SK-N-SH treated with all-trans-retinoic acid at 6 μM for 48 hours (cell line): Measurements from ENCODE around the gene DOHH.
A peak's percentile ranks its signal among the peaks of the same experiment; 100 is the strongest.

Experiments used
- ATAC-seq: fragments of 200-7000 bp; cut with Tn5 transposase; 3 replicates; pipeline ENCODE4 v1.9.1; 2020; ENCODE audit warnings: mild to moderate bottlenecking, moderate library complexity
- ARNTL ChIP-seq: fragments of 450-650 bp; formaldehyde crosslinking; IDR thresholded peaks from 2 replicates; pipeline ENCODE4 v1.5.0; 2020; ENCODE audit warnings: low read depth, mild to moderate bottlenecking, moderate library complexity, borderline replicate concordance
- BACH2 ChIP-seq: fragments of 250-450 bp; sonication (Bioruptor Pico); IDR thresholded peaks from 2 replicates; pipeline ENCODE4 v1.9.0; 2021; ENCODE audit warnings: mild to moderate bottlenecking, borderline replicate concordance
- CSDC2 ChIP-seq: fragments of 250-450 bp; sonication (Bioruptor Pico); IDR thresholded peaks from 2 replicates; pipeline ENCODE4 v1.5.0; 2020; ENCODE audit warnings: mild to moderate bottlenecking, moderate library complexity
- ISL1 ChIP-seq: fragments of 250-450 bp; sonication (Bioruptor Pico); IDR thresholded peaks from 2 replicates; pipeline ENCODE4 v2.1.2; 2022; ENCODE audit warnings: mild to moderate bottlenecking, moderate library complexity
- OSR1 ChIP-seq: fragments of 250-450 bp; sonication (Bioruptor Pico); IDR thresholded peaks from 2 replicates; pipeline ENCODE4 v1.8.0; 2022; ENCODE audit warnings: moderate library complexity, mild to moderate bottlenecking, inconsistent platforms
- PPARA ChIP-seq: fragments of 250-450 bp; sonication (Bioruptor Pico); IDR thresholded peaks from 2 replicates; pipeline ENCODE4 v1.5.0; 2020; ENCODE audit warnings: mild to moderate bottlenecking, borderline replicate concordance
- RARB ChIP-seq: fragments of 250-450 bp; sonication (Bioruptor Pico); IDR thresholded peaks from 2 replicates; pipeline ENCODE4 v1.8.0; 2021; ENCODE audit warnings: mild to moderate bottlenecking, moderate library complexity
- SNAI2 ChIP-seq: fragments of 250-450 bp; sonication (Bioruptor Pico); IDR thresholded peaks from 2 replicates; pipeline ENCODE4 v1.5.0; 2020; ENCODE audit warnings: mild to moderate bottlenecking, moderate library complexity
- ZC3H10 ChIP-seq: fragments of 250-450 bp; sonication (Bioruptor Pico); IDR thresholded peaks from 2 replicates; pipeline ENCODE4 v1.5.1; 2021; ENCODE audit warnings: mild to moderate bottlenecking, moderate library complexity
- ZFP3 ChIP-seq: fragments of 250-450 bp; sonication (Bioruptor Pico); IDR thresholded peaks from 2 replicates; pipeline ENCODE4 v1.5.0; 2020; ENCODE audit warnings: mild to moderate bottlenecking, moderate library complexity
- ZFP30 ChIP-seq: fragments of 450-650 bp; formaldehyde crosslinking; IDR thresholded peaks from 2 replicates; pipeline ENCODE4 v1.5.0; 2022; ENCODE audit warnings: mild to moderate bottlenecking, moderate library complexity
- ZNF70 ChIP-seq: fragments of 450-650 bp; formaldehyde crosslinking; IDR thresholded peaks from 2 replicates; pipeline ENCODE4 v1.5.0; 2020; ENCODE audit warnings: mild to moderate bottlenecking, moderate library complexity
- ZNF8 ChIP-seq: fragments of 450-650 bp; formaldehyde crosslinking; IDR thresholded peaks from 2 replicates; pipeline ENCODE4 v1.5.0; 2020; ENCODE audit warnings: mild to moderate bottlenecking, moderate library complexity
- TF ChIP-seq, protein P1 (sequence below): fragments of 250-450 bp; sonication (Bioruptor Pico); IDR thresholded peaks from 2 replicates; pipeline ENCODE4 v1.5.1; 2021; ENCODE audit warnings: mild to moderate bottlenecking, moderate library complexity
- TF ChIP-seq, protein P2 (sequence below): fragments of 250-450 bp; sonication (Bioruptor Pico); IDR thresholded peaks from 2 replicates; pipeline ENCODE4 v1.8.0; 2020; ENCODE audit warnings: mild to moderate bottlenecking, moderate library complexity, borderline replicate concordance
- TF ChIP-seq, protein P3 (sequence below): fragments of 250-450 bp; sonication (Bioruptor Pico); IDR thresholded peaks from 2 replicates; pipeline ENCODE4 v1.5.1; 2020; ENCODE audit warnings: low read depth, mild to moderate bottlenecking, moderate library complexity
- TF ChIP-seq, protein P4 (sequence below): fragments of 250-450 bp; sonication (Bioruptor Pico); IDR thresholded peaks from 2 replicates; pipeline ENCODE4 v1.5.0; 2020; ENCODE audit warnings: mild to moderate bottlenecking, moderate library complexity

DOHH gene

DNA sequence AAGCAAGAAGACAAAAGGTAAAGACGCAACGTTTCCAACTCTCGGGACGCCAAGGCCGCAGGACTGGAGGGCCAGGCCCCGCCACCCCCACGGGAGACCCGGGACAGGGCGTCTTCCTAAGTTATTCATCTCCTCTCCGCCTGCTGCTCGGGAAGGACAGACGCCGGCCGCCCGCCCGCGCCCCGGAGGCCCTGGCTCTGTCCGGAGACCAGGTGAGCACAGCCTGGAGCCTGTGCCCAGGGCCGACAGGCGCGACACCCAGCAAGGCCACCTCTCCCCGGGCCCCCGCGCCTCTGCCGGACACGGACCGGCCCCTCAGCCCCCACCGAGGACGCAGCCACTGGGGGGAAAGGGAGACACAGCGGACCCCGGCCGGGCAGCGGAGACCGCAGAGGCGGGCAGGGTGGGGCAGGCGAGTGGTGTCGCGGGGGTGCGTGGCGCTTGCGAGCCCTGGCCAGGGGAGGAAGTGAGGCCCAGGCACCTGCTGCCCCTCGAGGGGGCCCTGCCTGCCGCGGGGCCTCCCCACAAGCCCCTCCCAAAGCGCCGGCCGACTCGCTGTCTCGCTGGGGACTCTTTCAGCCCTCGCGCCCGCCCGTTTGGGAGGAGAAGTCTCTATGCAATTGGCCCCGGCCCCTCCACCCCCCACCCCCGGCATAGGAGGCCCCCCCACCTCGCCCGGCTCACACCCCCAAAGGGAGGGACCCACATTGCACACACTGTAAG is 37.3 kb downstream of the DOHH start:
- ATAC-seq, result no peak
- TF ChIP-seq ZC3H10 (CRISPR knock-in tag) (no peak), CSDC2 (CRISPR knock-in tag) (no peak), ZNF8 (CRISPR knock-in tag) (no peak), ZFP30 (CRISPR knock-in tag) (no peak), PPARA (CRISPR knock-in tag) (no peak), ZFP3 (CRISPR knock-in tag) (no peak), BACH2 (CRISPR knock-in tag) (no peak), SNAI2 (CRISPR knock-in tag) (no peak), ISL1 (no peak), ARNTL (CRISPR knock-in tag) (no peak), OSR1 (no peak), ZNF70 (no peak), RARB (CRISPR knock-in tag) (no peak)
- TF ChIP-seq, protein P1, sequence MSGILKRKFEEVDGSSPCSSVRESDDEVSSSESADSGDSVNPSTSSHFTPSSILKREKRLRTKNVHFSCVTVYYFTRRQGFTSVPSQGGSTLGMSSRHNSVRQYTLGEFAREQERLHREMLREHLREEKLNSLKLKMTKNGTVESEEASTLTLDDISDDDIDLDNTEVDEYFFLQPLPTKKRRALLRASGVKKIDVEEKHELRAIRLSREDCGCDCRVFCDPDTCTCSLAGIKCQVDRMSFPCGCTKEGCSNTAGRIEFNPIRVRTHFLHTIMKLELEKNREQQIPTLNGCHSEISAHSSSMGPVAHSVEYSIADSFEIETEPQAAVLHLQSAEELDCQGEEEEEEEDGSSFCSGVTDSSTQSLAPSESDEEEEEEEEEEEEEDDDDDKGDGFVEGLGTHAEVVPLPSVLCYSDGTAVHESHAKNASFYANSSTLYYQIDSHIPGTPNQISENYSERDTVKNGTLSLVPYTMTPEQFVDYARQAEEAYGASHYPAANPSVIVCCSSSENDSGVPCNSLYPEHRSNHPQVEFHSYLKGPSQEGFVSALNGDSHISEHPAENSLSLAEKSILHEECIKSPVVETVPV (CRISPR knock-in tag), result no peak
- TF ChIP-seq, protein P2, sequence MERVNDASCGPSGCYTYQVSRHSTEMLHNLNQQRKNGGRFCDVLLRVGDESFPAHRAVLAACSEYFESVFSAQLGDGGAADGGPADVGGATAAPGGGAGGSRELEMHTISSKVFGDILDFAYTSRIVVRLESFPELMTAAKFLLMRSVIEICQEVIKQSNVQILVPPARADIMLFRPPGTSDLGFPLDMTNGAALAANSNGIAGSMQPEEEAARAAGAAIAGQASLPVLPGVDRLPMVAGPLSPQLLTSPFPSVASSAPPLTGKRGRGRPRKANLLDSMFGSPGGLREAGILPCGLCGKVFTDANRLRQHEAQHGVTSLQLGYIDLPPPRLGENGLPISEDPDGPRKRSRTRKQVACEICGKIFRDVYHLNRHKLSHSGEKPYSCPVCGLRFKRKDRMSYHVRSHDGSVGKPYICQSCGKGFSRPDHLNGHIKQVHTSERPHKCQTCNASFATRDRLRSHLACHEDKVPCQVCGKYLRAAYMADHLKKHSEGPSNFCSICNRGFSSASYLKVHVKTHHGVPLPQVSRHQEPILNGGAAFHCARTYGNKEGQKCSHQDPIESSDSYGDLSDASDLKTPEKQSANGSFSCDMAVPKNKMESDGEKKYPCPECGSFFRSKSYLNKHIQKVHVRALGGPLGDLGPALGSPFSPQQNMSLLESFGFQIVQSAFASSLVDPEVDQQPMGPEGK (CRISPR knock-in tag), result no peak
- TF ChIP-seq, protein P3, sequence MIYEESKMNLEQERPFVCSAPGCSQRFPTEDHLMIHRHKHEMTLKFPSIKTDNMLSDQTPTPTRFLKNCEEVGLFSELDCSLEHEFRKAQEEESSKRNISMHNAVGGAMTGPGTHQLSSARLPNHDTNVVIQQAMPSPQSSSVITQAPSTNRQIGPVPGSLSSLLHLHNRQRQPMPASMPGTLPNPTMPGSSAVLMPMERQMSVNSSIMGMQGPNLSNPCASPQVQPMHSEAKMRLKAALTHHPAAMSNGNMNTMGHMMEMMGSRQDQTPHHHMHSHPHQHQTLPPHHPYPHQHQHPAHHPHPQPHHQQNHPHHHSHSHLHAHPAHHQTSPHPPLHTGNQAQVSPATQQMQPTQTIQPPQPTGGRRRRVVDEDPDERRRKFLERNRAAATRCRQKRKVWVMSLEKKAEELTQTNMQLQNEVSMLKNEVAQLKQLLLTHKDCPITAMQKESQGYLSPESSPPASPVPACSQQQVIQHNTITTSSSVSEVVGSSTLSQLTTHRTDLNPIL (CRISPR knock-in tag), result no peak

GRCh38 chr19:3459965-3460582 is 40.4 kb downstream of the DOHH start:
- no peak; the same call in 2 of the 3 replicates for ATAC-seq

More at GRCh38 chr19:3459965-3460582, 40.4 kb downstream of the DOHH start:
- 0 out of 2 replicates have a peak, but pooled peaks have one; percentile 47 for TF ChIP-seq ZFP3 (CRISPR knock-in tag)
- TF ChIP-seq, protein P4, sequence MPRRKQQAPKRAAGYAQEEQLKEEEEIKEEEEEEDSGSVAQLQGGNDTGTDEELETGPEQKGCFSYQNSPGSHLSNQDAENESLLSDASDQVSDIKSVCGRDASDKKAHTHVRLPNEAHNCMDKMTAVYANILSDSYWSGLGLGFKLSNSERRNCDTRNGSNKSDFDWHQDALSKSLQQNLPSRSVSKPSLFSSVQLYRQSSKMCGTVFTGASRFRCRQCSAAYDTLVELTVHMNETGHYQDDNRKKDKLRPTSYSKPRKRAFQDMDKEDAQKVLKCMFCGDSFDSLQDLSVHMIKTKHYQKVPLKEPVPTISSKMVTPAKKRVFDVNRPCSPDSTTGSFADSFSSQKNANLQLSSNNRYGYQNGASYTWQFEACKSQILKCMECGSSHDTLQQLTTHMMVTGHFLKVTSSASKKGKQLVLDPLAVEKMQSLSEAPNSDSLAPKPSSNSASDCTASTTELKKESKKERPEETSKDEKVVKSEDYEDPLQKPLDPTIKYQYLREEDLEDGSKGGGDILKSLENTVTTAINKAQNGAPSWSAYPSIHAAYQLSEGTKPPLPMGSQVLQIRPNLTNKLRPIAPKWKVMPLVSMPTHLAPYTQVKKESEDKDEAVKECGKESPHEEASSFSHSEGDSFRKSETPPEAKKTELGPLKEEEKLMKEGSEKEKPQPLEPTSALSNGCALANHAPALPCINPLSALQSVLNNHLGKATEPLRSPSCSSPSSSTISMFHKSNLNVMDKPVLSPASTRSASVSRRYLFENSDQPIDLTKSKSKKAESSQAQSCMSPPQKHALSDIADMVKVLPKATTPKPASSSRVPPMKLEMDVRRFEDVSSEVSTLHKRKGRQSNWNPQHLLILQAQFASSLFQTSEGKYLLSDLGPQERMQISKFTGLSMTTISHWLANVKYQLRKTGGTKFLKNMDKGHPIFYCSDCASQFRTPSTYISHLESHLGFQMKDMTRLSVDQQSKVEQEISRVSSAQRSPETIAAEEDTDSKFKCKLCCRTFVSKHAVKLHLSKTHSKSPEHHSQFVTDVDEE (CRISPR knock-in tag), result peak; percentile 53; the same call in 1 of the 2 replicates
- TF ChIP-seq, protein P2 (CRISPR knock-in tag), result no peak
